NT2/D1 (cell line): ENCODE measurements around the gene HOXC12.

ENCODE experiments used
- SUZ12 ChIP-seq: IDR thresholded peaks from 2 replicates; pipeline ENCODE4 v1.6.1; 2011; ENCODE audit not compliant: insufficient read length, insufficient read depth; ENCODE audit errors: extremely low read depth
- YY1 ChIP-seq: IDR thresholded peaks from 2 replicates; pipeline ENCODE4 v1.6.1; 2011; ENCODE audit not compliant: insufficient read length, insufficient read depth
- ZNF274 ChIP-seq: IDR thresholded peaks from 2 replicates; pipeline ENCODE4 v1.6.1; 2011; ENCODE audit warnings: mild to moderate bottlenecking, low read depth, low read length

- TF ChIP-seq YY1: no peak
- no peak for TF ChIP-seq ZNF274
- TF ChIP-seq SUZ12: no peak
These were observed 3.4 kb downstream of the HOXC12 start for GRCh38 chr12:53958128-53958527.
